GM10248 (cell line): Measurements from ENCODE around the gene CEP43.

Source experiments
- CTCF ChIA-PET: fragments of 300-600 bp; sonication (Branson Sonifier 250); formaldehyde crosslinking; extraction: SDS; loops from one replicate; lab custom pipeline; 2021; ENCODE audit warnings: antibody characterized with exemption; lab: Yijun Ruan, JAX
- POLR2A ChIA-PET: fragments of 350-650 bp; sonication (Branson Sonifier 250); formaldehyde crosslinking; extraction: SDS; loops from one replicate; lab custom pipeline; 2020; ENCODE audit warnings: antibody characterized with exemption; lab: Yijun Ruan, JAX
- DNase-seq: peaks from one replicate; pipeline ENCODE4 v3.0.0; 2012; ENCODE audit errors: extremely low spot score
- TF ChIP-seq, protein P1 (sequence below): IDR thresholded peaks from 2 replicates; pipeline ENCODE4 v1.5.1; 2012; ENCODE audit warnings: mild to moderate bottlenecking, low read depth; ENCODE audit errors: extremely low read depth, missing control alignments, control extremely low read depth

The CEP43 gene

DNA sequence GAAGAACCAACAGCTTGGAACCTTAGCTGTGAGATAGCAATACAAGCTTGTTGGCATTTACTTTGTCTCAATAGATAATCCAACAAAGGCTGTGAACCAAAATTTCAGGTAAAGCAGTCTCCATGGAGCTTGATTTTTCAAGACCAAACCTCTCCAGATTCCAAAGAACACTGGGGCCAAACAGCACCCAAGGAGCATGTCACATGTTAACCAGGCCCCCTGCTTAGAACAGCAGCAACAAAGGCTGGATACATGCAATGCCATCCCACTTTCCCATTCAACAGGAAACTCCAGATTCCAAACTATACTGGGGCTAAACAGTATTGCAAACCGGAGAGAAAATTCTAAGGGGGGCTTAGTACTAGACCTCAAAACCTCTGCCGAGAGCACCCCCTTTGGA is 27.1 kb upstream of the CEP43 start:
- POLR2A ChIA-PET: no interaction called here
- CTCF ChIA-PET: interaction anchor here (1.3 to 2.1 kb wide), 3 partner anchors 9 to 17 kb away, joined by 5 to 15 read pairs (median 7); partner anchors contain the start of gene RNASET2
- no peak for DNase-seq
- TF ChIP-seq, protein P1, sequence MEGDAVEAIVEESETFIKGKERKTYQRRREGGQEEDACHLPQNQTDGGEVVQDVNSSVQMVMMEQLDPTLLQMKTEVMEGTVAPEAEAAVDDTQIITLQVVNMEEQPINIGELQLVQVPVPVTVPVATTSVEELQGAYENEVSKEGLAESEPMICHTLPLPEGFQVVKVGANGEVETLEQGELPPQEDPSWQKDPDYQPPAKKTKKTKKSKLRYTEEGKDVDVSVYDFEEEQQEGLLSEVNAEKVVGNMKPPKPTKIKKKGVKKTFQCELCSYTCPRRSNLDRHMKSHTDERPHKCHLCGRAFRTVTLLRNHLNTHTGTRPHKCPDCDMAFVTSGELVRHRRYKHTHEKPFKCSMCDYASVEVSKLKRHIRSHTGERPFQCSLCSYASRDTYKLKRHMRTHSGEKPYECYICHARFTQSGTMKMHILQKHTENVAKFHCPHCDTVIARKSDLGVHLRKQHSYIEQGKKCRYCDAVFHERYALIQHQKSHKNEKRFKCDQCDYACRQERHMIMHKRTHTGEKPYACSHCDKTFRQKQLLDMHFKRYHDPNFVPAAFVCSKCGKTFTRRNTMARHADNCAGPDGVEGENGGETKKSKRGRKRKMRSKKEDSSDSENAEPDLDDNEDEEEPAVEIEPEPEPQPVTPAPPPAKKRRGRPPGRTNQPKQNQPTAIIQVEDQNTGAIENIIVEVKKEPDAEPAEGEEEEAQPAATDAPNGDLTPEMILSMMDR: no peak

DNA sequence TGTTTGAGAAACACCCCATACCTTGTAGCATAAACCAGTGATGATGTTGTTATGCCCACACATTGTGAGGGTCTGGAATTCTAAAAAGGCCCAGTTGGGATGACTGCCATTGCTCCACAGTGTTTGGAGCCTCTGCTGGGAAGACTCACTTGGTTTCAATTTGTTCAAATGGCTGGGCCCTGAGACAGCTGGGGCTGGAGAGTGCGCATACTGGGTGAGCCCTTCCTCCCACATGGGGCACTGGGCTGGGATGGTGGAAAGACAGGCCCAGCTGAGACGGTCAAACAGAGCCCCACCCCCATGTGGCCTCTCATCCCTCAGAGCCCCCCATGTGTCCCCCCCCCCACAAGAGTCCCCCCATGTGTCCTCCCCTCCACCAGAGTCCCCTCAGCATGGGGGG is 22.6 kb upstream of the CEP43 start:
- no peak for DNase-seq
- ChIA-PET CTCF (interaction anchor here (0.7 to 5.5 kb wide), 2 partner anchors 10 to 13 kb away, joined by 3 to 58 read pairs; no protein-coding TSS in a partner anchor), POLR2A (interaction anchor here (0.7 kb wide), 1 partner anchor 23 kb away, joined by 7 read pairs; the partner anchor contains the start of gene CEP43)
- TF ChIP-seq, protein P1: no peak

DNA sequence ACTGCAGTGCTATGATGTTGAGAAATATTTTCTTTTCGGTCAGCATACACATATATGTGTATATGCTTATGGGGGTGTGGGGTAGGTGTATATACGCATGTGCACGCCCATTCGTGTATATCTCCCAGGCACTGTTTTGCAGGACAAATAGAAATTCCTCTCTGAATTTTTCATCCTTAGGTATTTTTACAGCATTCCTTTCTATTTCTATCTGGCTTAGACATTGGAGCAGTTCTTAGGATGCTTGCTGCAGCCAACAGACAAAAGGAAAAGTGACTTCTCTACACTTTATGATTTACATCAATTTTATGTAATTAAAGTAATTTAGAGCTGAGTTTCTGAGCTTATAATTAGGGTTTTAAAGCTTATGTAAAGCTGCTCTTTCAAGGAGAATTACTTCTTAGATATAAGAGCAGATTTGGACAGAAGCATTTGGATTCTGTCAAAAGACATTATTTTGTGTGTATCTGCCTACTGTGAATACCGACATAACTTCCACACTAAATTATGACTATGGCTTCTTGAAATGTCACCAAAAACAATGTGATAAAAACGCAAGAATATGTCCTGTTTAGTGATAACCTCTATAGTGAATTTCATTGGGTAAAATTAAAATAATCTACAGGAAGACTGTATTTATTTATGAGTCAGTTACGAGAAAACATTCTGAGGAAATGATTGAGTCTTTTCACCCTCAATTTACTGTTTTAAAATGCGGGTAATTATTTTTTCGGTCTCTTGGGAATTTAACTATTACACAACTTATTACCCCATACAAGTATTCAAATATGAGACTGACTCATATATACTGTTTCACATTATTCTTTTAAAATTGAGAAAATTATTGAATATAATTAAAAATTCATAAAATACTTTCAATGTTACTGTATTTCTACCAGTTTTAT is 21.3 kb upstream of the CEP43 start:
- TF ChIP-seq, protein P1: no peak
- CTCF ChIA-PET: interaction anchor here (5.5 kb wide), 1 partner anchor 11 kb away, joined by 58 read pairs; no protein-coding TSS in a partner anchor
- DNase-seq: no peak
- POLR2A ChIA-PET: no interaction called here

DNA sequence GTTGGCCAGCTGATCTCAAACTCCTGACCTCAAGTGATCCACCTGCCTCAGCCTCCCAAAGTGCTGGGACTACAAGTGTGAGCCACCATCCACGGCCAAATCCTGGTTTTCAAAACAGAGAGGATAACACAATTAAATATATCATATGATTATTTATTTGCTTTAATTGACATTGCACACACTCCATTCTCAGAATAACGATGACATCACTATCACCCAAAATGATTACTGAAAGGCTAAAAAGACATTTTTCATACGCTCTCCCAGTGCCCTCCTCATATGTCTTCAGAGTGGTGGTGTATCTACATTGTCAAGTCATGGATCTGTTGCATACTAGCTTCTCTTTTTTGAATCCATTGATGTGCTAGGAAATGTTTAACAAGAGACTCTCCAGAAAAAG is 18.5 kb upstream of the CEP43 start:
- TF ChIP-seq, protein P1: no peak
- POLR2A ChIA-PET: no interaction called here
- CTCF ChIA-PET: interaction anchor here (1.0 to 5.5 kb wide), 4 partner anchors 9 to 26 kb away, joined by 3 to 58 read pairs (median 4); no protein-coding TSS in a partner anchor
- DNase-seq: no peak

DNA sequence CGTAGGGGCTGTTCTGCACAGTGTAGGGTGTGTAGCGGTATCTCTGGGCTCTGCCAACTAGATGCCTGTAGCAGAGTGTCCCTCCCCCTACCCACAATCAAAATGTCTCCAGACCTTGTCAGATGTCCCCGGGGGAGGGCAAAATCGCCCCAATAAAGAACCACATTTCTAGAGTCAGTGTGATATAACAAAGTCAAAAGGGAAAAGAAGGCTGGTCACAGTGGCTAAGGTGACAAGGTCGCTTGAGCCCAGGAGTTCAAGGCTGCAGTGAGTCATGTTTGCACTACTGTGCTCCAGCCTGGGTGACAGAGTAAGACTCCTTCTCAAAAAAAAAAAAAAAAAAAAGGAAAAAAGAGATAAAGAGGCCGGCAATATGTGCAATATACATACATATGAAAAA is 11.7 kb upstream of the CEP43 start:
- DNase-seq: no peak
- ChIA-PET CTCF (interaction anchor here (1.1 to 4.4 kb wide), 9 partner anchors 8 to 212 kb away, joined by 3 to 132 read pairs (median 30); partner anchors contain the start of genes CEP43 and RNASET2), POLR2A (no interaction called here)
- TF ChIP-seq, protein P1: no peak

DNA sequence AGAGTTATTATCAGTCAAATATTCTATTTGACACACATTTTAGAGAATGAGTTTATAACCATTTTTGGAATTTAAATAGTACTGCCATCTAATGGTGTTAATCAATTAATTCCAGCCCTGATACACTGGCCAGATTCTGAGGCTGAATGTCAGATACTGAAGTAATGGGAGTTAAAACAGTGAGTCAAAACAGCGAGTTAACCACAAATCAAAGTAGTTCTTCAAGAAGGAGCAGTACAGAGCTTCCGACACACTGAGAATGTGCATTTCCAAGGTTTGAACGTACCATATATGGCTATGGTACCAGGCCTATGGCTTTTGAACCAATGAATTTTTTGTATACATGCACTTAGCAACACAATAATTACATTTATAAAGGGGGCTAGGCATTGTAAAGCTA is 11.3 kb upstream of the CEP43 start:
- TF ChIP-seq, protein P1: peak; percentile 9
- POLR2A ChIA-PET: no interaction called here
- DNase-seq: no peak
- CTCF ChIA-PET: interaction anchor here (1.1 to 4.4 kb wide), 16 partner anchors 9 to 212 kb away, joined by 3 to 132 read pairs (median 20); partner anchors contain the start of genes CEP43 and RNASET2
